DMS 273 treated with DMSO at 0.1 percent for 48 hours (cell line): ENCODE results near the gene MAGEB18.

Experiments
- DNase-seq: peaks from one replicate; lab custom pipeline; 2025; lab: John Stamatoyannopoulos, UW

Gene MAGEB18

DNA sequence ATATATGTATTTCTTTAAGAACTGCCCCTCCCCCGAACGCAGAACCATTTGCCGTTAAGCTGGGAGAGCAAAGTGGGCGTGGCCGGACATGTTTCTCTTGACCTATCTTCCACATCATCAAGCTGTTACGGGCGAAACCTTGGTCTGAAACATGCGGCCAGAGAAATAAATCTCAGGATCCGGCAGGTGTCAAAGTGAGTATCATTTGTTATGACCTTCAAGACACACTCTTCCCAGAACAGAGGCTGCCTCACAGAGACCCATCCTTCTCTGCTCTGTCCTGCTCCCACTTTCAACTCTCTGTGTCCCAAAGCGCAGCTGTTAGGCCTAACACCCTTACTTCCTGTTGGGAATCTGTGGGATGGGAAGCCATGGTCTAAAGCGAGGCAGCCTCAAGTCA is at the start of gene MAGEB18:
MAGEB18 (plus strand) TSS at position 70 of the 400 bp plus-strand sequence. CDS start 643 bp downstream, outside the sequence.
- DNase-seq, result no peak

- no peak for DNase-seq
These were observed 37.7 kb upstream of the MAGEB18 start for GRCh38 chrX:26100421-26100920.

GRCh38 chrX:26109142-26109541 is 29.0 kb upstream of the MAGEB18 start:
- DNase-seq, result no peak

GRCh38 chrX:26146024-26146423 is 7.9 kb downstream of the MAGEB18 start:
- DNase-seq, result no peak

DNA sequence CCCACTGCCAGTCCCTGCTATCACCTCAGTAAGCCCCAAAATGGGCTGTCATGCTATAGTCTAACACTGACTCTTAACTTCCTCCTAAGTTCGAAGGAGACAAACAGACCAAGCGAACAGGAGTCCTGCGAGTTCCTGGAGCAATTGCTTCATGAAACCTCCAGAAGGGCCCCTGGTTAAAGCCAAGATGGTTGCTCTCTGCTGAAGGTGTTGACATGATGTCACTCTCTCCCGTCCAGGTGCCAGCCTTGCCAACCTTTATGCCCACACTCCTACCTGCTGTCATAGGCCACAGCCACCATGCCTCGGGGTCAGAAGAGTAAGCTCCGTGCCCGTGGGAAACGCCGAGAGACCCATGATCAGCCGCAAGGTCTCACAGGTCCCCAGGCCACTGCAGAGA is 22.2 kb downstream of the MAGEB18 start, which contains the start of gene MAGEB6B:
MAGEB6B (plus strand) TSS at position 301 of the 400 bp plus-strand sequence; CDS start at position 301, 0 bp downstream.
- DNase-seq, result no peak
